Cardiac muscle cell (in vitro differentiated cells and primary cell): Measurements from ENCODE around the gene SYNJ1. TPM values are rescaled to one million over a fixed set of nuclear protein-coding genes. Genes with fewer than 3 reads are reported as not detected.

Experiments
- DNase-seq, 2 donors: peaks; one replicate each; pipeline versions ENCODE4 v3.0.0 to v3.0.0-alpha.2; 2010 to 2017; ENCODE audit warnings: low read depth in 1 of 2, low spot score in 1 of 2
- H3K27ac ChIP-seq: fragments of 200-600 bp; sonication (generic); 2 replicates; pipeline ENCODE4 v1.5.1; 2016
- H3K27me3 ChIP-seq: fragments of 200-600 bp; sonication (generic); 2 replicates; pipeline ENCODE4 v1.6.0; 2016; ENCODE audit warnings: control low read depth
- H3K36me3 ChIP-seq: fragments of 200-600 bp; sonication (generic); 2 replicates; pipeline ENCODE4 v1.5.1; 2016; ENCODE audit warnings: control low read depth
- H3K4me1 ChIP-seq: fragments of 200-600 bp; sonication (generic); 2 replicates; pipeline ENCODE4 v1.8.1; 2017; ENCODE audit warnings: low read depth, mild to moderate bottlenecking, mixed run types
- H3K4me3 ChIP-seq: fragments of 200-600 bp; sonication (generic); 2 replicates; pipeline ENCODE4 v1.5.1; 2016; ENCODE audit warnings: mild to moderate bottlenecking
- H3K9me3 ChIP-seq: fragments of 200-600 bp; sonication (generic); 2 replicates; pipeline ENCODE4 v1.5.1; 2017; ENCODE audit warnings: low read depth, mild to moderate bottlenecking, control low read depth
- CTCF ChIP-seq: IDR thresholded peaks from 2 replicates; pipeline ENCODE4 v1.5.1; 2012; ENCODE audit warnings: low read depth, mild to moderate bottlenecking, low read length
- polyA plus RNA-seq: library from polyadenylated mRNA; unstranded; fragments of >200 nt; fragmentation: Nextera tagmentation; extraction: Ambion mirVana; gene quantifications from 2 replicates; pipeline ENCODE4 v1.2.1, GENCODE V29; 2016
- total RNA-seq: library from RNA; depleted of rRNA; stranded (reverse); fragments of >200 nt; gene quantifications from 2 replicates; pipeline ENCODE4 v1.2.3, GENCODE V29; 2016

SYNJ1 gene
- total and polyA plus RNA-seq, 2 experiments from 2014 or later = 5.9 to 10.0 TPM

GRCh38 chr21:32733990-32734613 lies 6.3 kb upstream of the SYNJ1 start:
- no peaks in the 10 kb centered on the region for H3K9me3 ChIP-seq
- no peak overlapping the region for H3K27ac ChIP-seq
- peaks cover 32% of the 10 kb centered on the region for H3K36me3 ChIP-seq
- H3K4me3 ChIP-seq = no peak overlapping the region
- H3K27me3 ChIP-seq = no peaks in the 10 kb centered on the region
- no peaks in the 10 kb centered on the region for H3K4me1 ChIP-seq
- no peak for TF ChIP-seq CTCF
- DNase-seq = no peak

GRCh38 chr21:32733356-32733755 lies 5.5 kb upstream of the SYNJ1 start:
- Histone ChIP-seq H3K4me1 (no peaks in the 10 kb centered on the region), H3K4me3 (no peak overlapping the region), H3K36me3 (peaks cover 30% of the 10 kb centered on the region), H3K9me3 (no peaks in the 10 kb centered on the region), H3K27ac (no peak overlapping the region), H3K27me3 (no peaks in the 10 kb centered on the region)
- DNase-seq = no peak
- no peak for TF ChIP-seq CTCF

GRCh38 chr21:32732544-32732943 lies 4.7 kb upstream of the SYNJ1 start:
- H3K4me3 ChIP-seq = no peak overlapping the region
- H3K27ac ChIP-seq = no peak overlapping the region
- H3K36me3 ChIP-seq = peaks cover 23% of the 10 kb centered on the region
- no peaks in the 10 kb centered on the region for H3K9me3 ChIP-seq
- no peaks in the 10 kb centered on the region for H3K4me1 ChIP-seq
- DNase-seq = no peak
- no peaks in the 10 kb centered on the region for H3K27me3 ChIP-seq
- no peak for TF ChIP-seq CTCF

- H3K4me1 ChIP-seq = peaks cover 4% of the 10 kb centered on the region
- no peak for DNase-seq
Observed at GRCh38 chr21:32728848-32729247, 1.0 kb upstream of the SYNJ1 start.

GRCh38 chr21:32728456-32728839 lies 635 bp upstream of the SYNJ1 start:
- no peak for DNase-seq
- Histone ChIP-seq H3K4me1 (peaks cover 4% of the 10 kb centered on the region), H3K27me3 (no peaks in the 10 kb centered on the region), H3K36me3 (peaks cover 6% of the 10 kb centered on the region), H3K9me3 (no peaks in the 10 kb centered on the region), H3K27ac (peak overlapping the region; percentile 88), H3K4me3 (peak overlapping the region; percentile 97)
- no peak for TF ChIP-seq CTCF

More at GRCh38 chr21:32728848-32729247, 1.0 kb upstream of the SYNJ1 start:
- H3K9me3 ChIP-seq = no peaks in the 10 kb centered on the region
- H3K36me3 ChIP-seq = peaks cover 7% of the 10 kb centered on the region
- peak overlapping the region; percentile 88 for H3K27ac ChIP-seq
- peak overlapping the region; percentile 97 for H3K4me3 ChIP-seq
- TF ChIP-seq CTCF = no peak
- H3K27me3 ChIP-seq = no peaks in the 10 kb centered on the region
